CD4-positive, CD25-positive, alpha-beta regulatory T cell (primary cell): ENCODE results near the gene VWA3A. TPM values are rescaled to one million over a fixed set of nuclear protein-coding genes. Genes with fewer than 3 reads are reported as not detected.
A peak's percentile ranks its signal among the peaks of the same experiment; 100 is the strongest.
"Not testable (repeated sequence)": the region's sequence is repeated elsewhere in the genome, so short reads cannot be mapped to it uniquely, and the experiment has no call there.

Source experiments
- ATAC-seq, 2 donors: fragments of 150-1000 bp; cut with Tn5 transposase; one replicate each; pipeline ENCODE4 v1.10.0; 2021; ENCODE audit warnings: low read depth in 2 of 2, moderate number of reproducible peaks in 2 of 2, moderate library complexity in 1 of 2
- DNase-seq, 3 donors: peaks; one replicate each; pipeline versions ENCODE4 v3.0.0 to v3.0.0-alpha.2; 2012 to 2022; ENCODE audit warnings: mixed read lengths in 1 of 3
- H3K27ac ChIP-seq: one replicate; pipeline ENCODE4 v1.7.0; 2013; ENCODE audit warnings: mild to moderate bottlenecking, low read length; ENCODE audit not compliant: insufficient read depth, poor library complexity, severe bottlenecking
- H3K27me3 ChIP-seq: one replicate; pipeline ENCODE4 v1.7.0; 2013; ENCODE audit warnings: low read length; ENCODE audit not compliant: control insufficient read depth, insufficient read depth
- H3K36me3 ChIP-seq: one replicate; pipeline ENCODE4 v1.7.0; 2013; ENCODE audit warnings: mild to moderate bottlenecking, low read length, moderate library complexity; ENCODE audit not compliant: control insufficient read depth, insufficient read depth
- H3K4me1 ChIP-seq: 2 replicates; pipeline ENCODE4 v1.7.0; 2013; ENCODE audit warnings: mild to moderate bottlenecking, low read length; ENCODE audit not compliant: insufficient read depth, control insufficient read depth, poor library complexity, severe bottlenecking
- H3K4me3 ChIP-seq: one replicate; pipeline ENCODE4 v1.7.0; 2013; ENCODE audit warnings: low read depth, mild to moderate bottlenecking, low read length, moderate library complexity
- H3K9me3 ChIP-seq, 2 experiments: 1 replicate in 1 of 2; 2 replicates in 1 of 2; pipeline ENCODE4 v1.7.0; 2013; ENCODE audit warnings: low read length in 2 of 2, mild to moderate bottlenecking in 1 of 2, moderate library complexity in 1 of 2; ENCODE audit not compliant: control insufficient read depth in 2 of 2
- H3K27ac Mint-ChIP-seq, 3 donors: one replicate each; pipeline ENCODE4 v1.8.0; 2020 to 2022; ENCODE audit warnings: mild to moderate bottlenecking in 3 of 3, mixed read lengths in 3 of 3, moderate library complexity in 2 of 3
- H3K27me3 Mint-ChIP-seq: one replicate; pipeline ENCODE4 v1.8.0; 2022; ENCODE audit warnings: mild to moderate bottlenecking, mixed read lengths
- H3K36me3 Mint-ChIP-seq: one replicate; pipeline ENCODE4 v1.8.0; 2020; ENCODE audit warnings: mixed read lengths
- H3K4me1 Mint-ChIP-seq, 4 donors: one replicate each; pipeline ENCODE4 v1.8.0; 2020 to 2022; ENCODE audit warnings: mixed read lengths in 4 of 4, mild to moderate bottlenecking in 1 of 4
- H3K4me3 Mint-ChIP-seq, 4 donors: one replicate each; pipeline ENCODE4 v1.8.0; 2020 to 2022; ENCODE audit warnings: mild to moderate bottlenecking in 4 of 4, mixed read lengths in 4 of 4, moderate library complexity in 3 of 4
- H3K9me3 Mint-ChIP-seq, 7 donors: one replicate each; pipeline ENCODE4 v1.8.0; 2020 to 2022; ENCODE audit warnings: mixed read lengths in 7 of 7, mild to moderate bottlenecking in 3 of 7, moderate library complexity in 2 of 7
- polyA plus RNA-seq, 4 donors: library from polyadenylated mRNA; unstranded; fragments of 300-500 nt; fragmentation: Illumina TruSeq; gene quantifications; one replicate each; pipeline ENCODE4 v1.2.3, GENCODE V29; 2021
- total RNA-seq: library from RNA; stranded (reverse); gene quantifications from one replicate; pipeline ENCODE4 v1.2.3, GENCODE V29; 2022

The VWA3A gene
- total and polyA plus RNA-seq, 5 donors from 2014 or later: 0.37 TPM; not detected in 4

GRCh38 chr16:22162656-22163009 is 70.3 kb downstream of the VWA3A start:
- peaks cover 18% of the 10 kb centered on the region for H3K27me3 ChIP-seq
- H3K9me3 Mint-ChIP-seq: peaks cover 0 to 5% (median 0%) of the 10 kb centered on the region in 7 donors
- peak overlapping the region in 2 of 4 donors; percentile 19 to 53 for H3K4me3 Mint-ChIP-seq
- H3K36me3 ChIP-seq: no peaks in the 10 kb centered on the region
- no peak overlapping the region for H3K27ac Mint-ChIP-seq
- H3K27me3 Mint-ChIP-seq: peaks cover 29% of the 10 kb centered on the region
- H3K9me3 ChIP-seq: no peaks in the 10 kb centered on the region
- peaks cover 5% of the 10 kb centered on the region for H3K36me3 Mint-ChIP-seq
- H3K27ac ChIP-seq: no peak overlapping the region
- no peak overlapping the region for H3K4me3 ChIP-seq
- DNase-seq (no peak), ATAC-seq (no peak)
- peaks cover 10% of the 10 kb centered on the region for H3K4me1 ChIP-seq
- H3K4me1 Mint-ChIP-seq: peaks cover 0 to 12% (median 5%) of the 10 kb centered on the region in 4 donors

- no peaks in the 10 kb centered on the region for H3K36me3 ChIP-seq
- ATAC-seq (no peak), DNase-seq (no peak)
- no peak overlapping the region for H3K4me3 ChIP-seq
- Mint-ChIP-seq H3K4me3 (no peak overlapping the region), H3K27ac (no peak overlapping the region), H3K36me3 (peaks cover 5% of the 10 kb centered on the region), H3K27me3 (peaks cover 23% of the 10 kb centered on the region), H3K4me1 (peaks cover 0 to 12% (median 5%) of the 10 kb centered on the region in 4 donors), H3K9me3 (peaks cover 0 to 5% (median 0%) of the 10 kb centered on the region in 7 donors)
- peaks cover 10% of the 10 kb centered on the region for H3K4me1 ChIP-seq
- no peaks in the 10 kb centered on the region for H3K9me3 ChIP-seq
- H3K27ac ChIP-seq: no peak overlapping the region
- peaks cover 18% of the 10 kb centered on the region for H3K27me3 ChIP-seq
Observed at GRCh38 chr16:22163806-22164205, 71.5 kb downstream of the VWA3A start.

GRCh38 chr16:22164482-22164881 is 72.1 kb downstream of the VWA3A start:
- no peak overlapping the region for H3K27ac Mint-ChIP-seq
- DNase-seq: no peak
- no peak overlapping the region for H3K4me3 ChIP-seq
- ATAC-seq: no peak
- H3K27me3 ChIP-seq: peaks cover 18% of the 10 kb centered on the region
- H3K4me1 Mint-ChIP-seq: peaks cover 0 to 12% (median 5%) of the 10 kb centered on the region in 4 donors
- no peaks in the 10 kb centered on the region for H3K9me3 ChIP-seq
- no peak overlapping the region for H3K4me3 Mint-ChIP-seq
- H3K9me3 Mint-ChIP-seq: peaks cover 0 to 5% (median 0%) of the 10 kb centered on the region in 7 donors
- no peak overlapping the region for H3K27ac ChIP-seq
- H3K36me3 Mint-ChIP-seq: peaks cover 5% of the 10 kb centered on the region
- H3K27me3 Mint-ChIP-seq: peaks cover 19% of the 10 kb centered on the region
- peaks cover 10% of the 10 kb centered on the region for H3K4me1 ChIP-seq
- no peaks in the 10 kb centered on the region for H3K36me3 ChIP-seq

- no peak for DNase-seq
- no peak overlapping the region for H3K27ac ChIP-seq
- no peaks in the 10 kb centered on the region for H3K36me3 ChIP-seq
- no peak overlapping the region for H3K4me3 ChIP-seq
- peaks cover 10% of the 10 kb centered on the region for H3K4me1 ChIP-seq
- peaks cover 0 to 5% (median 0%) of the 10 kb centered on the region in 7 donors for H3K9me3 Mint-ChIP-seq
- peaks cover 14% of the 10 kb centered on the region for H3K27me3 Mint-ChIP-seq
- no peak overlapping the region for H3K4me3 Mint-ChIP-seq
- H3K4me1 Mint-ChIP-seq: peaks cover 0 to 12% (median 5%) of the 10 kb centered on the region in 4 donors
- H3K27me3 ChIP-seq: peaks cover 7% of the 10 kb centered on the region
- H3K36me3 Mint-ChIP-seq: peaks cover 5% of the 10 kb centered on the region
- no peak overlapping the region for H3K27ac Mint-ChIP-seq
- ATAC-seq: no peak
- no peaks in the 10 kb centered on the region for H3K9me3 ChIP-seq
Observed at GRCh38 chr16:22165508-22166285, 73.4 kb downstream of the VWA3A start.

GRCh38 chr16:22171953-22172352 is 79.6 kb downstream of the VWA3A start:
- ATAC-seq: no peak

GRCh38 chr16:22172642-22173041 is 80.3 kb downstream of the VWA3A start:
- H3K36me3 Mint-ChIP-seq, H3K36me3 ChIP-seq, H3K27ac Mint-ChIP-seq, H3K27me3 ChIP-seq, H3K9me3 ChIP-seq, H3K4me3 ChIP-seq, H3K4me1 ChIP-seq, H3K4me3 Mint-ChIP-seq, H3K9me3 Mint-ChIP-seq, H3K27ac ChIP-seq, H3K4me1 Mint-ChIP-seq, DNase-seq, H3K27me3 Mint-ChIP-seq, ATAC-seq: not testable (repeated sequence)

More at GRCh38 chr16:22171953-22172352, 79.6 kb downstream of the VWA3A start:
- Mint-ChIP-seq H3K27me3 (no peaks in the 10 kb centered on the region), H3K4me3 (no peak overlapping the region), H3K9me3 (no peaks in the 10 kb centered on the region), H3K27ac (no peak overlapping the region), H3K36me3 (no peaks in the 10 kb centered on the region), H3K4me1 (peaks cover 0 to 3% (median 0%) of the 10 kb centered on the region in 4 donors)
- no peak for DNase-seq
- no peaks in the 10 kb centered on the region for H3K27me3 ChIP-seq
- no peak overlapping the region for H3K27ac ChIP-seq
- H3K36me3 ChIP-seq: no peaks in the 10 kb centered on the region
- H3K9me3 ChIP-seq: no peaks in the 10 kb centered on the region
- no peaks in the 10 kb centered on the region for H3K4me1 ChIP-seq
- no peak overlapping the region for H3K4me3 ChIP-seq

GRCh38 chr16:22174642-22175041 is 82.3 kb downstream of the VWA3A start:
- H3K9me3 Mint-ChIP-seq: no peaks in the 10 kb centered on the region
- H3K27me3 Mint-ChIP-seq: no peaks in the 10 kb centered on the region
- no peaks in the 10 kb centered on the region for H3K36me3 Mint-ChIP-seq
- Histone ChIP-seq H3K4me1 (no peaks in the 10 kb centered on the region), H3K9me3 (no peaks in the 10 kb centered on the region), H3K27me3 (no peaks in the 10 kb centered on the region), H3K4me3 (no peak overlapping the region), H3K27ac (no peak overlapping the region), H3K36me3 (no peaks in the 10 kb centered on the region)
- H3K27ac Mint-ChIP-seq: no peak overlapping the region
- no peak overlapping the region for H3K4me3 Mint-ChIP-seq
- DNase-seq (no peak), ATAC-seq (no peak)
- H3K4me1 Mint-ChIP-seq: peaks cover 0 to 3% (median 0%) of the 10 kb centered on the region in 4 donors
